Stimulated activated CD4-positive, alpha-beta T cell treated with anti-CD3 and anti-CD28 coated beads, Interleukin-15, amount 100 ng/mL, for 1 hour (primary cell): ENCODE results near the gene AP2A1.
"Not testable (repeated sequence)": the region's sequence is repeated elsewhere in the genome, so short reads cannot be mapped to it uniquely, and the experiment has no call there.

Experiments used
- DNase-seq, 2 donors: peaks; one replicate each; pipeline ENCODE4 v3.0.0-alpha.2; 2020; ENCODE audit warnings: low read depth in 1 of 2, low spot score in 1 of 2

AP2A1 gene

GRCh38 chr19:49766930-49767299 lies at the start of gene AP2A1:
Gene AP2A1, plus strand, starts transcription at chr19:49767001. Its CDS starts 133 bp downstream, at chr19:49767134.
- no peak for DNase-seq

DNA sequence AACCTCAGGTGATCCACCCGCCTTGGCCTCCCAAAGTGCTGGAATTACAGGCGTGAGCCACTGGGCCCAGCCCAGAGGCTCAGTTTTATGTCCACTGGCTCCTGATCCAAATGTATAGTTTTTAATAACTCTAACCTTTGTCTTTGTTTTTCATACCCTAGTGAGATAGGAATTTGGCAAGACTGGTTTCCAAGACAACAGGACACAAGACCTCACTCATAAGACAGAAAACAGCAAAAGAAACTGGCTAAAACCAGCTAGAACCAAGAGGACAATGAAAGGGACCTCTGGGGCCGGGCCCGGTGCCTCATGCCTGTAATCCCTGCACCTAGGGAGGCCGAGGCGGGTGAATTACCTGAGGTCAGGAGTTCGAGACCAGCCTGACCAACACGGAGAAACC lies 48.3 kb upstream of the AP2A1 start:
- no peak for DNase-seq

GRCh38 chr19:49718991-49719390 lies 47.8 kb upstream of the AP2A1 start:
- DNase-seq: no peak

GRCh38 chr19:49719420-49719819 lies 47.4 kb upstream of the AP2A1 start:
- not testable (repeated sequence) for DNase-seq

GRCh38 chr19:49727217-49728030 lies 39.4 kb upstream of the AP2A1 start:
- no peak for DNase-seq

DNA sequence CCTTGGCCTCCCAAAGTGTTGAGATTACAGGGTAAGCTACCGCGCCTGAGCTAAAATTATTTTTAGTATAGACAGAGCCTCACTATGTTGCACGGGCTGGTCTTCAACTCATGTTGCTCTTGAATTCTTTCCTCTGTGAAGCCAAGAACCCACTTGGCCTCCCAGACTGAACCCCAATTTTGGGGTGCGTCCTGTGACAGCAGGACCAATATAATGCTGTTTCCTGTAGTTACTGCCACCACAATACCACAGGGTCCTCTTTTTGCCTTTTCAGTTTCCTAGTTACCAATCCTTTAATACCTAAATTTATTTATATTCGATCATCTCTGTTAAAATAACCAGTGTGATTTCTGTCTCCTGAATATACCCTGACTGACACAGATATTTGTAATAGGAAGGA lies 36.6 kb upstream of the AP2A1 start:
- no peak for DNase-seq

DNA sequence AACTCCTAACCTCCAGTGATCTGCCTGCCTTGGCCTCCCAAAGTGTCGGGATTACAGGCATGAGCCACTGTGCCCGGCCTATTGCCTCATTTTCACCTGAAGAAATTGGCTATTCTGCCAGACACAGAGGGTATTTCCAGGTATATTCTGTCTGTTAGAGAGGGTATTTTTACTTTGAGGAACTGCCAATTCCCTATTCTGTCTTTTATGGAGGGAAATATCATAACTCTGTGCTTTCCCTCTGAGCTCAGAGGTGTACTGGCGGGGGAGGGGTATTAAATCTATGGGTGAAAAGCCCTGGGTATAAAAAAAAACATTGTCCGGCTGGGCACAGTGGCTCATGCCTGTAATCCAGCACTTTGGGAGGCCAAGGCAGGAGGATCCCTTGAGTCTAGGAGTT lies 28.5 kb upstream of the AP2A1 start:
- no peak for DNase-seq

GRCh38 chr19:49739098-49739497 lies 27.7 kb upstream of the AP2A1 start:
- no peak for DNase-seq

DNA sequence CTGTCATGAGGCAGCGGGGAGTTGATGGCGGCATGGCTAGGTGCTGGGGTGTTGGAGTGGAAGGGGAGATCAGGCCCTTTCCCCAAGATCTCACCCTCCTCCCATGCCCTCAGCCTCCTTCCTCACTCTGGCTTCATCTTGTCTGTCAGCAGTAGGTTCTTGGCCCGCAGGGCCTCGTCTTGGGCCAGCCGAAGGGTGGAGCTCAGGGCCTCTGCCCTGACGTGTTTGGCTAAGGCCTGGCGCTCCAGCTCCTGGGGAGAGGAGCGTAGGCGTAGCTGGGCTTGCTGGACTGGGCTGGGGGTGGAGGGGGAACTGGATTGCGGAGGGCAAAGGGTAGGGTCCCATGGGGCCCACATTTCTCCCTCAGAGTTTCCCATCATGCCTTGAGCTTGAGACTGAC lies 26.9 kb upstream of the AP2A1 start:
- DNase-seq: no peak

DNA sequence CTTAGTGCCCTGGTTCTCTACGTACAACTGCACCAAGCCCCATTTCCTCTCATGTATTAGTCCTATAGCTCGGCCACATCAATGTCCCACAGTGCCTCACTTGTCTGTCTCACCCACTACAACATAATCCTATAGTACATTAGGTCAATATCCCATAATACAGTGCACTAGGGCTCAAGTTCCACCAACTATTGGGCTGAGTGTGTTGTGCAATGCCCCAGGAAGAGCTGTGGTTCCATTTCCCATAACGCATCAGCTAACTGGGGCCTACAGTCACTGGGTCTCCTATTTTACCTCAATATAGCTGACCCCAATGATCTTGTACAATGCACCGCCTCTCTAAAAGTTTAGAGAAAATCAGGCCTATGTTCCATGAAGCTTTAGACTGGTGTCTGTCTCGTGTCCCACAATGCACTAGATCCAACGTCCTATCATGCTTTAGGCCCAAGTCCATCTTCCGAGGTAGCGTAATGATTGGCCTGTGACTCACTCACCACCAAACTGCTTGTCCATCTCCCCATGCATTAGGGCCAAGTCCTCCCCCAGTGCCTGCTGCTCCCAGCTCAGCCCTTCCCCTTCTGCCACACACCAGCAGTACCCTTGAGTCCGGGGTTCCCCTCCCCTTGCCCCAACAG lies 25.5 kb upstream of the AP2A1 start:
- no peak for DNase-seq

GRCh38 chr19:49744946-49745381 lies 21.8 kb upstream of the AP2A1 start:
- DNase-seq: no peak

DNA sequence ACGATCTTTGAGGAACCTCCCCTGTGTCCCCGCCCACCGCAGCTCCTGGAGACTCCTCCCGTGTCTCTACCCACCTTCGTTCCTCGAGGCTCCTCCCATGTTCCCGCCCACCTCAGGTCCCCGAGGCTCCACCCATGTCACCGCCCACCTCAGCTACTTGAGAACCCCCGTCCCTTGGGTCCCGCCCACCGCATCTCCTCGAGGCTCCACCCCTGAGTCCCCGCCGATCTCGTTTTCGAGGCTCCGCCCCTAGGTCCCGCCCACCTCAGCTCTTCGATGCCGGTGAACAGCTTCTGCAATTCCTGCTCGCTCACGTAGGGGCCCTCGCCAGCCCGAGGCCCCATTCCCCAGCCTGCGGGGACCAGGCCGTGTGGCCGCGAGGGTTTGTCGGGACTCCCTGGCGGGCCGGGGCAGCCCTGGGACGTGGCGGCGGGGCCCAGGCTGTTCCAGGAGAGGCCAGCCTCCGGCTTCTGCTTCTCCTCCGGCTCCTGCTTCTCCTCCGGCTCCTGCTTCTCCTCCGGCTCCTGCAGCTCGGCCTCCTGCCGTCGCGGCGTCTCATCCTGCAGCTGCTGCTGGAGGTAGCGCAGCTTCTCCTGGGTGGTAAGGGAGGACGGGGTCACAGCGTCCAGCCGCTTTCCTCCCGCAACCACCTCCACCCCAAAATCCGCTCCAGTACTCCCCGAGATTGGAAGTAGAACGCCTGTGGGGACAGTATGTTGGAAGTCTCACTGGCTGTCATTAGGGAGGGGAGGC lies 20.4 kb upstream of the AP2A1 start:
- peak in 1 of 2 donors; percentile 24 for DNase-seq

DNA sequence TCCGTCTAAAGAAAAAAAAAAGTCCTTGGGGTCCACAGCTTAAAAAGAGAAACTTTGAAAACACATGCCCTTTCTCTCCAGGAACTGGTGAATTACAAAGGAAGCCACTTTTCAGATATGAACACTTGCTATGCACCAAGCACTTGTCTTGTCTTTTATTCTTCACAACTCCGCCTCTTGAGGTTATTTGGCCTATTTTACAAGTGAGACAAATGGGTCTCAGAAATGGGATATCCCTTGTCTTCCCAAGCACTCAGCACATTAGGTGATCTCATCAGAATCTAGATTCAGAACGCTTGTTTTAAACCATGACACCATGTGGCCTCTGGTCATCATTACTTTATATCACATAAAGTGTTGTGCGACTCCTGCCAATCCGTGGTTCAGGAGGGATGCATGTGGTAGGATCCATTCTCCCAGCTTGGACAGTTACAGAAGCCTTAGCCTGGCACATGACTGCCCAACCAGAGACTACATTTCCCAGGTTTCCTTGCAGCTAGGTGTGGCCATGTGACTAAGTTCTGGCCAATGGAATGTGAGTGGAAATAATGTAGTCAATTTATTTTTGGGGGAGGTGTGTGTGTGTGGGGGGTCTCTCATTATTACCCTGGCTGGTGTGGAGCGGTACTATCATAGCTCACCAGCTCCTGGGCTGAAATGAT lies 17.6 kb upstream of the AP2A1 start:
- DNase-seq: no peak

GRCh38 chr19:49749771-49750170 lies 17.0 kb upstream of the AP2A1 start:
- no peak for DNase-seq

DNA sequence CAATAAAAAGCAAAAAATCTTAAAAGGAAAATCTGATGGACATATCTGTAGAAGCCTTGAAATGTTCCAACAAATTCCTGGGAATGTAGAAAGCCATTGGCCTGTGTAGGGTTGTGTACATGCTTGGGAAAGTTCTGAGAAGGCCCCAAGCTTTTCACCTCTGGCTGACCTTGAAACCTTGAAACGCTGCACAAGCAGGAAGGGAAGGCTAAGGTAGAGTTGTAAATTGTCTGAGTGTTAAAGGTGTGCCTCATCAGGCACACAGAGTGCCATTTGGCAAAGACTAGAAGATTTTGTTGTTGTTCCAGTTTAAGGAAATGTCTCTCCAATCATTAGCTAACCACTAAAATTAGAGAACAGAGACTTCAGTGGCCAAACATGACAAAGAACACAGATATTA lies 14.1 kb upstream of the AP2A1 start:
- no peak for DNase-seq

- DNase-seq: no peak
Measured at GRCh38 chr19:49755956-49756355, 10.8 kb upstream of the AP2A1 start.

DNA sequence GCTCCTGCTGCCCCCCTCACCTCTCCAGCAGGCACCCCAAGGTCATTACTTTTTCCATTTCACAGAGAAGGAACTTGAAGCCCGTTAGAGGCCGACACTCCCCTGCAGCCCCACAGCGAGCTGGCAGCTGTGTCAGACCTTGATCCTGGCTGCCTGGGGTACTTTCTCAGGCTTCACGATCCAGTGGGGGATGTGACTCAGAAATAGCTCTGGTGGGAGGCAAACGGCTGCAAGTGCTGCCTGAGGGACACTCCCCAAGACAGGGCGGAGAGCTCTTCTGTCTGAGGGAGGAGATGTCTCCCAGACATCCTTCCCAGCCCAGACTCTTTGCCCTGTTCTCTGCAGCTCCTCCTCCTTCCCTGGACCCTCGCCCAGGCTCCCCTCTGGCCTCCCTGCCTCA lies 8.5 kb upstream of the AP2A1 start:
- no peak for DNase-seq

DNA sequence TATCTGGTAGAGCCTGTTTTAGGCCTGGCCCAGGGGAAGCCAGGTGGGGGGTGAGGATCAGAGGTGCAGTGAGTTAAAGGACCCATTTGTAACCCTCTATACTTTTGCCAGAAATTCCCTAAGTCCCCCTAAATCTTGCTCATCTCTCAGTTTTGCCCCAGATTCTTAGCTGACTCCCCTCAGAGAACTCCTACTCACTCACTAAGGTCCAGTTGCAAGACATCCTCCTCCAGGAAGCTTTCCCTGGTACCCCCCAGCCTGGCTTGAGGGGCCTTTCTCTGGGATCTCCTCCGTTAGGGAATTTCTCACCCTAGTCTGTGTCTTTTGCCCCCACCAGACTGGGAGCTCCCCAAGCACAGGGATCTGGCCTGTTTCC lies 5.6 kb upstream of the AP2A1 start:
- no peak for DNase-seq

DNA sequence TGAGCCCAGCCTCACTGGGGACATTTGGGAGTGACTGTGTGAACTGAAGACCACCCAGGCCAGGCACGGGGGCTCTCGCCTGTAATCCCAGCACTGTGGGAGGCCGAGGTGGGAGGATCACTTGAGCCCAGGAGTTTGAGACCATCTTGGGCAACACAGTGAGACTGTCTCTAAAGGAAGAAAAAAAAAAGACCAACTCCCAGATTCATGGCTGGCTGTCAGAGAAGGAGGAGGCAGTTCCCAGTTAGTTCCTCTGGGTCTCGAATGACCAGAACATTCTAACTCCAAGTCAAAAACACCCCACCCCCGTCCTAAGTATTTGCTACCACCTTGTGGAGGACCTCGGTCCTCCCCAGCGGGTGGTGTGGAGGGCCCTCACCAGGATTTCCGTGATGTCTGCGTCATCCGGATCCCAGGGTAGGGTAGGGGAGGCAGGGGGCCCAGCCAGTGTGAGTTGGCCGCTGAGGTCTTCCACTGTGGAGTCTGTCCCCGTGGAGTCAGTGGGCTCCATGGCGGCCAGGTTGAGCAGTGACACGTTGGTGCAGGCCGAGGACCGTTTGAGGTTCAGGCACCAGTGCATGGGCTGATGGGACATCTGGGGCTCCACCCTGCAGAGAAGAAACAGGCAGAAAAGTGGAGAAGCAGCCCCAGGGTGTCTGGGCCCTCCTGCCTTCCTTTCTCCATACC lies 5.0 kb upstream of the AP2A1 start:
- DNase-seq: no peak

GRCh38 chr19:49763230-49763629 lies 3.6 kb upstream of the AP2A1 start, which contains the start of gene TSKS:
Gene TSKS, minus strand, starts transcription at chr19:49763306. Its CDS starts 59 bp downstream, at chr19:49763247.
- no peak for DNase-seq

GRCh38 chr19:49764341-49764740 lies 2.5 kb upstream of the AP2A1 start:
- DNase-seq: no peak
